ENCODE results near the gene EBI3.

Gene EBI3

DNA sequence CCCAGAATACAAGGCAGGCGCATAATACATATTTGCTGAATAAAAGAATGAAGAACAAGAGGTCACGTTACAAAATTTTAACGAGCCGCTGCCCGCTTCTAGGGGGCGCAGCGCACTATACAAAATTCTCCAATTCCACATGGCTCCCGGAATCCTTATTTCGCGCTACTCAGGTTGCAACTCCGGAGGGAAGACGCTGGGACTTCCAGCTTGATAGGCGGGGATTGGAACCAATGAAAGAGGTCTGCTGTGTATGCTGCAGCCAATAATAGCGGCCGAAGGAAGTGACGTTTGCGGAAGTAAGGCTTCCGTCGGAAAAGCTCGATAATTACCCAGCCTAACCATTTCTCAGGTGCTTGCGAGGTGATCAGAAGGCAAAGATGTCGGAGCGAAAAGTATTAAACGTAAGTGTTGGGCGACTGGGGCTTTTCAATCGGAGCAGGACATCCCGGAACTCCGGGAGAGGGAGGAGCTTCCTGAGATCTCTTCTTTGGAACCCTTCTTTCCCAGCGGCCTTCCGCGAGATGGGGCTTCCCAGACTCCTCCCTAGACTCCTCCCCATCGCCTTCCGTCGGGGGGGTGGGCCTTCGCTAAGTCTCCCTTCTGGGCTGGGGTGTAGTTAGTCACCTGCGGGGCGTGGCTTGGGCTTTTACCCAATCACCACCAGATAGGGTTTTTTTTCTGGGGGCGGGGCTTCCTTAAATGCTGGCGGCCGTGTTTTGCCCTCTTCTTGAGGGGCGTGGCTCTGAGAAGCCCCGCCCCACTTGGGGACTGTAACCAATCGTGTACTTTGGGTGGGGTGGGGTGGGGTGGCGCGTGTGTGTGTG, 17.7 kb downstream of the EBI3 start, which contains the start of gene YJU2:
Gene YJU2 (plus strand): TSS at position 314 of the 827 bp plus-strand sequence. CDS start 67 bp downstream, at position 381.
- peak within 1 kb of the TSS; percentile 90 to 100 (median 95) for H3K4me3 ChIP-seq (ENCODE audit: control insufficient read depth in 1 of 7, extremely low read depth in 1 of 7, insufficient read depth in 4 of 7, low read depth in 2 of 7, low read length in 6 of 7)

GRCh38 chr19:4256563-4256962, 27.2 kb downstream of the EBI3 start:
- Histone ChIP-seq H3K27me3 (replicated peaks in 2 of 5; ENCODE audit: control insufficient read depth in 4 of 5, insufficient read depth in 5 of 5, low read length in 4 of 5) (no peaks in the 10 kb centered on the region), H3K27ac (ENCODE audit: insufficient read depth in 1 of 2, low read depth in 1 of 2, low read length in 2 of 2, poor library complexity in 1 of 2, severe bottlenecking in 2 of 2) (no peak overlapping the region), H3K4me3 (ENCODE audit: control insufficient read depth in 1 of 7, extremely low read depth in 1 of 7, insufficient read depth in 4 of 7, low read depth in 2 of 7, low read length in 6 of 7) (no peak overlapping the region), H3K9me3 (ENCODE audit: control extremely low read depth in 1 of 5, control insufficient read depth in 4 of 5, insufficient read depth in 2 of 5, low read depth in 1 of 5, low read length in 4 of 5) (peaks cover 0 to 15% (median 7%) of the 10 kb centered on the region in 5 experiments), H3K36me3 (ENCODE audit: control insufficient read depth in 4 of 4, insufficient read depth in 4 of 4, low read length in 3 of 4) (peaks cover 21 to 77% (median 56%) of the 10 kb centered on the region in 4 experiments), H3K4me1 (ENCODE audit: control extremely low read depth in 1 of 4, control insufficient read depth in 4 of 4, insufficient read depth in 4 of 4, low read length in 3 of 4) (peaks cover 0 to 12% (median 0%) of the 10 kb centered on the region in 4 experiments)
- ChIA-PET POLR2A (no interaction called here), CTCF (interaction anchor here (1.4 to 3.5 kb wide), 2 partner anchors 10 to 88 kb away, joined by 3 to 8 read pairs; partner anchors contain the start of gene MPND)
- 100% methylated on average over 3 of the region's 4 CpGs for WGBS (ENCODE audit: insufficient coverage)
- peak in 2 of 3 donors; percentile 55 to 59 for DNase-seq

More for the DNA sequence above, 17.7 kb downstream of the EBI3 start, which contains the start of gene YJU2:
- ChIA-PET CTCF (interaction anchor here (0.7 to 1.2 kb wide), 6 partner anchors 14 to 105 kb away, joined by 3 to 7 read pairs (median 3); no protein-coding TSS in a partner anchor), POLR2A (interaction anchor here (0.6 to 1.2 kb wide), 5 partner anchors 16 to 413 kb away, joined by 3 to 6 read pairs (median 3); no protein-coding TSS in a partner anchor)
- WGBS (ENCODE audit: insufficient coverage): 0% methylated on average over 22 of the region's 45 CpGs
- Histone ChIP-seq H3K36me3 (ENCODE audit: control insufficient read depth in 4 of 4, insufficient read depth in 4 of 4, low read length in 3 of 4) (peaks cover 2 to 32% (median 28%) of the 10 kb centered on the region in 4 experiments), H3K27me3 (replicated peaks in 2 of 5; ENCODE audit: control insufficient read depth in 4 of 5, insufficient read depth in 5 of 5, low read length in 4 of 5) (no peaks in the 10 kb centered on the region), H3K4me1 (ENCODE audit: control extremely low read depth in 1 of 4, control insufficient read depth in 4 of 4, insufficient read depth in 4 of 4, low read length in 3 of 4) (peaks cover 6 to 15% (median 11%) of the 10 kb centered on the region in 4 experiments), H3K27ac (ENCODE audit: insufficient read depth in 1 of 2, low read depth in 1 of 2, low read length in 2 of 2, poor library complexity in 1 of 2, severe bottlenecking in 2 of 2) (peak within 1 kb of the TSS; percentile 99), H3K9me3 (ENCODE audit: control extremely low read depth in 1 of 5, control insufficient read depth in 4 of 5, insufficient read depth in 2 of 5, low read depth in 1 of 5, low read length in 4 of 5) (peaks cover 0 to 1% (median 0%) of the 10 kb centered on the region in 5 experiments)
- peak; percentile 100 for DNase-seq

DNA sequence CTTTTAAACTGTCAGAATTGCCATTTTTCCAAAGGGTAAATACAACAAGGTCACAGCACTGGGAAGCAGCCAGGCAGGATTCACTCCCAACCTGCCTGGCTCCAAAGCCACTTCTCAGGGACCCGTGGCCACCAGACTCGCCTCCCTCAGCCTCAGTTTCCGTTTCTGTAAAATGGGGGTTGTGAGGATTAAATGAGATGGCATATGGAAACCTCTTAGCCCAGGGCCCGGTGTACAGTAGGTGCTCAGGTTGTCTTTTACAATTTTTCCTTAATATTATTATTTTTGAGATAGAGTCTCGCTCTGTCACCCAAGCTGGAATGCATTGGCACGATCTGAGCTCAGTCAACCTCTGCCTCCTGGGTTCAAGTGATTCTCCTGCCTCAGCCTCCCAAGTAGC, 27.7 kb downstream of the EBI3 start:
- H3K4me1 ChIP-seq (ENCODE audit: control extremely low read depth in 1 of 4, control insufficient read depth in 4 of 4, insufficient read depth in 4 of 4, low read length in 3 of 4): peaks cover 0 to 12% (median 0%) of the 10 kb centered on the region in 4 experiments
- H3K27me3 ChIP-seq (replicated peaks in 2 of 5; ENCODE audit: control insufficient read depth in 4 of 5, insufficient read depth in 5 of 5, low read length in 4 of 5): no peaks in the 10 kb centered on the region
- H3K4me3 ChIP-seq (ENCODE audit: control insufficient read depth in 1 of 7, extremely low read depth in 1 of 7, insufficient read depth in 4 of 7, low read depth in 2 of 7, low read length in 6 of 7): no peak overlapping the region
- CTCF ChIA-PET: interaction anchor here (1.4 to 3.5 kb wide), 2 partner anchors 10 to 87 kb away, joined by 3 to 8 read pairs; partner anchors contain the start of gene MPND
- H3K9me3 ChIP-seq (ENCODE audit: control extremely low read depth in 1 of 5, control insufficient read depth in 4 of 5, insufficient read depth in 2 of 5, low read depth in 1 of 5, low read length in 4 of 5): peaks cover 0 to 15% (median 7%) of the 10 kb centered on the region in 5 experiments
- H3K27ac ChIP-seq (ENCODE audit: insufficient read depth in 1 of 2, low read depth in 1 of 2, low read length in 2 of 2, poor library complexity in 1 of 2, severe bottlenecking in 2 of 2): no peak overlapping the region
- no peak for DNase-seq
- H3K36me3 ChIP-seq (ENCODE audit: control insufficient read depth in 4 of 4, insufficient read depth in 4 of 4, low read length in 3 of 4): peaks cover 21 to 74% (median 54%) of the 10 kb centered on the region in 4 experiments
- POLR2A ChIA-PET: no interaction called here
- 100% methylated on average over 2 of the region's 6 CpGs for WGBS (ENCODE audit: insufficient coverage)

- CTCF ChIA-PET: interaction anchor here (1.3 to 3.5 kb wide), 2 partner anchors 9 kb away, joined by 4 to 8 read pairs; no protein-coding TSS in a partner anchor
- 97% methylated on average over 28 of the region's 28 CpGs for WGBS (ENCODE audit: insufficient coverage)
Measured at GRCh38 chr19:4258181-4258580, 28.9 kb downstream of the EBI3 start.

DNA sequence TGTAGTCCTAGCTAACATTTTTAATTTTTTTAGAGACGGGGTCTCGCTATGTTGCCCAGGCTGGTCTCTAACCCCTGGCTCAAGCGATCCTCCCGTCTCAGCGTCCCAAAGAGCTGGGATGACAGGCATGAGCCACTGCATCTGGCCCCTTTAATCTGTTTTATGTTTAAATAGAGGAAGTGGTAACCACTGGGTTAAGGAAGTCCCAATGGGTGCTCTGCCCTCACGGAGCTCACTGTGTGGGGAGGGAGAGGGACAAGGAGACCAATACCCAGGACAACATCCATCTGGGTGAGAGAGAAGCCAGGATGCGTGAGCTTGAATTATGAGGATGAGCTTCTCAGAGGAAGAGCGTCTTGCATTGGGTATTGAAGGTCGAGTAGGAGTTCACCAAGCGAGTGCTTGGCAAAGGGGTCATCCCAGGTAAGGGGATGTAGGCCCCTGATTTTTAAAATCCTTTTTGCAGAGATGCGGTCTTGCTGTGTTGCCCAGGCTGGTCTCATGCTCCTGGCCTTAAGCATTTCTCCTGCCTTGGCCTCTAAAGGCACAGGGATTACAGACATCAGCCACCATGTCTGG, 31.4 kb downstream of the EBI3 start:
- WGBS (ENCODE audit: insufficient coverage): 88% methylated on average over 10 of the region's 11 CpGs
- Histone ChIP-seq H3K27ac (ENCODE audit: insufficient read depth in 1 of 2, low read depth in 1 of 2, low read length in 2 of 2, poor library complexity in 1 of 2, severe bottlenecking in 2 of 2) (no peak overlapping the region), H3K4me3 (ENCODE audit: control insufficient read depth in 1 of 7, extremely low read depth in 1 of 7, insufficient read depth in 4 of 7, low read depth in 2 of 7, low read length in 6 of 7) (no peak overlapping the region), H3K4me1 (ENCODE audit: control extremely low read depth in 1 of 4, control insufficient read depth in 4 of 4, insufficient read depth in 4 of 4, low read length in 3 of 4) (peaks cover 0 to 18% (median 4%) of the 10 kb centered on the region in 4 experiments), H3K27me3 (replicated peaks in 2 of 5; ENCODE audit: control insufficient read depth in 4 of 5, insufficient read depth in 5 of 5, low read length in 4 of 5) (no peaks in the 10 kb centered on the region), H3K9me3 (ENCODE audit: control extremely low read depth in 1 of 5, control insufficient read depth in 4 of 5, insufficient read depth in 2 of 5, low read depth in 1 of 5, low read length in 4 of 5) (peaks cover 0 to 7% (median 4%) of the 10 kb centered on the region in 5 experiments), H3K36me3 (ENCODE audit: control insufficient read depth in 4 of 4, insufficient read depth in 4 of 4, low read length in 3 of 4) (peaks cover 12 to 58% (median 42%) of the 10 kb centered on the region in 4 experiments)
- POLR2A ChIA-PET: interaction anchor here (1.4 kb wide), 1 partner anchor 8 kb away, joined by 6 read pairs; no protein-coding TSS in a partner anchor
- peak in 1 of 3 donors; percentile 35 for DNase-seq
- CTCF ChIA-PET: interaction anchor here (1.0 to 1.6 kb wide), 3 partner anchors 8 to 92 kb away, joined by 3 to 7 read pairs (median 4); partner anchors contain the start of gene YJU2

More at GRCh38 chr19:4258181-4258580, 28.9 kb downstream of the EBI3 start:
- Histone ChIP-seq H3K4me3 (ENCODE audit: control insufficient read depth in 1 of 7, extremely low read depth in 1 of 7, insufficient read depth in 4 of 7, low read depth in 2 of 7, low read length in 6 of 7) (no peak overlapping the region), H3K27me3 (replicated peaks in 2 of 5; ENCODE audit: control insufficient read depth in 4 of 5, insufficient read depth in 5 of 5, low read length in 4 of 5) (no peaks in the 10 kb centered on the region), H3K9me3 (ENCODE audit: control extremely low read depth in 1 of 5, control insufficient read depth in 4 of 5, insufficient read depth in 2 of 5, low read depth in 1 of 5, low read length in 4 of 5) (peaks cover 0 to 13% (median 7%) of the 10 kb centered on the region in 5 experiments), H3K27ac (ENCODE audit: insufficient read depth in 1 of 2, low read depth in 1 of 2, low read length in 2 of 2, poor library complexity in 1 of 2, severe bottlenecking in 2 of 2) (no peak overlapping the region), H3K36me3 (ENCODE audit: control insufficient read depth in 4 of 4, insufficient read depth in 4 of 4, low read length in 3 of 4) (peaks cover 21 to 73% (median 54%) of the 10 kb centered on the region in 4 experiments), H3K4me1 (ENCODE audit: control extremely low read depth in 1 of 4, control insufficient read depth in 4 of 4, insufficient read depth in 4 of 4, low read length in 3 of 4) (peaks cover 0 to 12% (median 0%) of the 10 kb centered on the region in 4 experiments)
- POLR2A ChIA-PET: no interaction called here
- no peak for DNase-seq

DNA sequence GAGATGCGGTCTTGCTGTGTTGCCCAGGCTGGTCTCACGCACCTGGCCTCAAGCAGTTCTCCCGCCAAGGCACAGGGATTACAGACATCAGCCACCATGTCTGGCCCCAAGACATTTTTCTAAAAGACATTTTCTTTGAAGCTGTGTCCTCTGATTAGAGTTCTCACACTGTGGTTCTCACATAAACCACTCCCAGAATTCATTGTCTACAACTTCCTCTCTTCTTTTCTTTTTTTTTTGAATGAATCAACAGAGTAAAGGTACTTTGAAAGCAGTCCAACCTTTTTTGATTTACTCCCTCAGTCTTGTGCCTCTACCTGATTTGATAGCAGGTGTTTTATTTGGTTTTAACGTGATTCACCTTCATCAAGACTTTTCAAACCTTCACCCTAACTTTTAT, 35.5 kb downstream of the EBI3 start:
- ChIA-PET POLR2A (interaction anchor here (0.6 to 0.8 kb wide), 2 partner anchors 47 to 333 kb away, joined by 5 read pairs; no protein-coding TSS in a partner anchor), CTCF (interaction anchor here (0.7 to 5.4 kb wide), 3 partner anchors 29 to 260 kb away, joined by 3 to 62 read pairs (median 4); no protein-coding TSS in a partner anchor)
- peaks cover 8 to 51% (median 37%) of the 10 kb centered on the region in 4 experiments for H3K36me3 ChIP-seq (ENCODE audit: control insufficient read depth in 4 of 4, insufficient read depth in 4 of 4, low read length in 3 of 4)
- H3K9me3 ChIP-seq (ENCODE audit: control extremely low read depth in 1 of 5, control insufficient read depth in 4 of 5, insufficient read depth in 2 of 5, low read depth in 1 of 5, low read length in 4 of 5): no peaks in the 10 kb centered on the region
- no peak overlapping the region for H3K4me3 ChIP-seq (ENCODE audit: control insufficient read depth in 1 of 7, extremely low read depth in 1 of 7, insufficient read depth in 4 of 7, low read depth in 2 of 7, low read length in 6 of 7)
- peaks cover 0 to 25% (median 7%) of the 10 kb centered on the region in 4 experiments for H3K4me1 ChIP-seq (ENCODE audit: control extremely low read depth in 1 of 4, control insufficient read depth in 4 of 4, insufficient read depth in 4 of 4, low read length in 3 of 4)
- peak in 1 of 3 donors; percentile 43 for DNase-seq
- WGBS (ENCODE audit: insufficient coverage): 72% methylated on average over 3 of the region's 4 CpGs
- no peak overlapping the region for H3K27ac ChIP-seq (ENCODE audit: insufficient read depth in 1 of 2, low read depth in 1 of 2, low read length in 2 of 2, poor library complexity in 1 of 2, severe bottlenecking in 2 of 2)
- no peaks in the 10 kb centered on the region for H3K27me3 ChIP-seq (replicated peaks in 2 of 5; ENCODE audit: control insufficient read depth in 4 of 5, insufficient read depth in 5 of 5, low read length in 4 of 5)

Measured in common myeloid progenitor, CD34-positive (primary cell).